Measurements from ENCODE around the gene CNTNAP5. TPM values are rescaled to one million over a fixed set of nuclear protein-coding genes. Genes with fewer than 3 reads are reported as not detected.

CNTNAP5 gene
- total and polyA plus RNA-seq, 4 donors: not detected

DNA sequence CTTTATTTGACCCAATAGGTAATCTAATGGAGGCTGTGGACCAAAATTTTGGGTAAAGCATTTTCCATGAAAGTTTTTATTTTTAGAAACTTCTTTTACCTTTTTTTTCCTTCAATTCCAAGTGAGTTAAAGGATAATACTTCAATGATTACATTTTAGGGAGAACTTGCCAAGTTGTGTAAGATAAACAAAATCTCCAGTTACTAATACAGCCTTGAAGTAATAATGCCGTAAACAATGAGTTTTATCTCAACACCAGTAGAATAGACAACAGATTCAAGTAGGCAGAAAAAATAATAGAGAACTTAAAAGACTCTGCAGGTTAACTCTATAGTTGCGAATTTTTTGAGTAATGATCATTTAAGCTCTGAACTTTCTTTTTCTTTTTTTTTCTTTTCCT is 807.4 kb downstream of the CNTNAP5 start:
- no peaks in the 10 kb centered on the region for H3K9me3 ChIP-seq (ENCODE audit: control insufficient read depth in 4 of 4, low read length in 3 of 4)
- peaks cover 0 to 2% (median under 1%) of the 10 kb centered on the region in 4 donors for H3K27me3 ChIP-seq (ENCODE audit: control insufficient read depth in 4 of 4, insufficient read depth in 4 of 4, low read length in 3 of 4)
- TF ChIP-seq SP1 (IDR thresholded peaks at IDR 0.05) (no peak), JUND (IDR thresholded peaks at IDR 0.05) (no peak), RAD21 (IDR thresholded peaks at IDR 0.05) (no peak)
- TF ChIP-seq, protein P1, sequence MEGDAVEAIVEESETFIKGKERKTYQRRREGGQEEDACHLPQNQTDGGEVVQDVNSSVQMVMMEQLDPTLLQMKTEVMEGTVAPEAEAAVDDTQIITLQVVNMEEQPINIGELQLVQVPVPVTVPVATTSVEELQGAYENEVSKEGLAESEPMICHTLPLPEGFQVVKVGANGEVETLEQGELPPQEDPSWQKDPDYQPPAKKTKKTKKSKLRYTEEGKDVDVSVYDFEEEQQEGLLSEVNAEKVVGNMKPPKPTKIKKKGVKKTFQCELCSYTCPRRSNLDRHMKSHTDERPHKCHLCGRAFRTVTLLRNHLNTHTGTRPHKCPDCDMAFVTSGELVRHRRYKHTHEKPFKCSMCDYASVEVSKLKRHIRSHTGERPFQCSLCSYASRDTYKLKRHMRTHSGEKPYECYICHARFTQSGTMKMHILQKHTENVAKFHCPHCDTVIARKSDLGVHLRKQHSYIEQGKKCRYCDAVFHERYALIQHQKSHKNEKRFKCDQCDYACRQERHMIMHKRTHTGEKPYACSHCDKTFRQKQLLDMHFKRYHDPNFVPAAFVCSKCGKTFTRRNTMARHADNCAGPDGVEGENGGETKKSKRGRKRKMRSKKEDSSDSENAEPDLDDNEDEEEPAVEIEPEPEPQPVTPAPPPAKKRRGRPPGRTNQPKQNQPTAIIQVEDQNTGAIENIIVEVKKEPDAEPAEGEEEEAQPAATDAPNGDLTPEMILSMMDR (IDR thresholded peaks at IDR 0.05; ENCODE audit: low read depth, low read length, missing input control): no peak
- TF ChIP-seq, protein P2, sequence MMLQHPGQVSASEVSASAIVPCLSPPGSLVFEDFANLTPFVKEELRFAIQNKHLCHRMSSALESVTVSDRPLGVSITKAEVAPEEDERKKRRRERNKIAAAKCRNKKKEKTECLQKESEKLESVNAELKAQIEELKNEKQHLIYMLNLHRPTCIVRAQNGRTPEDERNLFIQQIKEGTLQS (IDR thresholded peaks at IDR 0.05): no peak
- TF ChIP-seq, protein P3, sequence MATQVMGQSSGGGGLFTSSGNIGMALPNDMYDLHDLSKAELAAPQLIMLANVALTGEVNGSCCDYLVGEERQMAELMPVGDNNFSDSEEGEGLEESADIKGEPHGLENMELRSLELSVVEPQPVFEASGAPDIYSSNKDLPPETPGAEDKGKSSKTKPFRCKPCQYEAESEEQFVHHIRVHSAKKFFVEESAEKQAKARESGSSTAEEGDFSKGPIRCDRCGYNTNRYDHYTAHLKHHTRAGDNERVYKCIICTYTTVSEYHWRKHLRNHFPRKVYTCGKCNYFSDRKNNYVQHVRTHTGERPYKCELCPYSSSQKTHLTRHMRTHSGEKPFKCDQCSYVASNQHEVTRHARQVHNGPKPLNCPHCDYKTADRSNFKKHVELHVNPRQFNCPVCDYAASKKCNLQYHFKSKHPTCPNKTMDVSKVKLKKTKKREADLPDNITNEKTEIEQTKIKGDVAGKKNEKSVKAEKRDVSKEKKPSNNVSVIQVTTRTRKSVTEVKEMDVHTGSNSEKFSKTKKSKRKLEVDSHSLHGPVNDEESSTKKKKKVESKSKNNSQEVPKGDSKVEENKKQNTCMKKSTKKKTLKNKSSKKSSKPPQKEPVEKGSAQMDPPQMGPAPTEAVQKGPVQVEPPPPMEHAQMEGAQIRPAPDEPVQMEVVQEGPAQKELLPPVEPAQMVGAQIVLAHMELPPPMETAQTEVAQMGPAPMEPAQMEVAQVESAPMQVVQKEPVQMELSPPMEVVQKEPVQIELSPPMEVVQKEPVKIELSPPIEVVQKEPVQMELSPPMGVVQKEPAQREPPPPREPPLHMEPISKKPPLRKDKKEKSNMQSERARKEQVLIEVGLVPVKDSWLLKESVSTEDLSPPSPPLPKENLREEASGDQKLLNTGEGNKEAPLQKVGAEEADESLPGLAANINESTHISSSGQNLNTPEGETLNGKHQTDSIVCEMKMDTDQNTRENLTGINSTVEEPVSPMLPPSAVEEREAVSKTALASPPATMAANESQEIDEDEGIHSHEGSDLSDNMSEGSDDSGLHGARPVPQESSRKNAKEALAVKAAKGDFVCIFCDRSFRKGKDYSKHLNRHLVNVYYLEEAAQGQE (IDR thresholded peaks at IDR 0.05): no peak
- TF ChIP-seq, protein P4, sequence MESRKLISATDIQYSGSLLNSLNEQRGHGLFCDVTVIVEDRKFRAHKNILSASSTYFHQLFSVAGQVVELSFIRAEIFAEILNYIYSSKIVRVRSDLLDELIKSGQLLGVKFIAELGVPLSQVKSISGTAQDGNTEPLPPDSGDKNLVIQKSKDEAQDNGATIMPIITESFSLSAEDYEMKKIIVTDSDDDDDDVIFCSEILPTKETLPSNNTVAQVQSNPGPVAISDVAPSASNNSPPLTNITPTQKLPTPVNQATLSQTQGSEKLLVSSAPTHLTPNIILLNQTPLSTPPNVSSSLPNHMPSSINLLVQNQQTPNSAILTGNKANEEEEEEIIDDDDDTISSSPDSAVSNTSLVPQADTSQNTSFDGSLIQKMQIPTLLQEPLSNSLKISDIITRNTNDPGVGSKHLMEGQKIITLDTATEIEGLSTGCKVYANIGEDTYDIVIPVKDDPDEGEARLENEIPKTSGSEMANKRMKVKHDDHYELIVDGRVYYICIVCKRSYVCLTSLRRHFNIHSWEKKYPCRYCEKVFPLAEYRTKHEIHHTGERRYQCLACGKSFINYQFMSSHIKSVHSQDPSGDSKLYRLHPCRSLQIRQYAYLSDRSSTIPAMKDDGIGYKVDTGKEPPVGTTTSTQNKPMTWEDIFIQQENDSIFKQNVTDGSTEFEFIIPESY (IDR thresholded peaks at IDR 0.05): no peak
- H3K9ac ChIP-seq (ENCODE audit: low read depth in 1 of 2, low read length in 2 of 2): no peak overlapping the region
- no peaks in the 10 kb centered on the region for H3K36me3 ChIP-seq (ENCODE audit: control insufficient read depth in 4 of 4, insufficient read depth in 3 of 4, low read depth in 1 of 4, low read length in 3 of 4)
- no peaks in the 10 kb centered on the region for H3K4me1 ChIP-seq (ENCODE audit: control insufficient read depth in 4 of 4, insufficient read depth in 4 of 4, low read length in 3 of 4)
- no peak overlapping the region for H3K27ac ChIP-seq (ENCODE audit: low read depth in 1 of 2, low read length in 2 of 2)
- WGBS: 77% methylated on average over 2 of the region's 2 CpGs
- H3K4me3 ChIP-seq (ENCODE audit: low read depth in 1 of 3, low read length in 3 of 3): no peak overlapping the region
- no peak for DNase-seq (ENCODE audit: low spot score)

DNA sequence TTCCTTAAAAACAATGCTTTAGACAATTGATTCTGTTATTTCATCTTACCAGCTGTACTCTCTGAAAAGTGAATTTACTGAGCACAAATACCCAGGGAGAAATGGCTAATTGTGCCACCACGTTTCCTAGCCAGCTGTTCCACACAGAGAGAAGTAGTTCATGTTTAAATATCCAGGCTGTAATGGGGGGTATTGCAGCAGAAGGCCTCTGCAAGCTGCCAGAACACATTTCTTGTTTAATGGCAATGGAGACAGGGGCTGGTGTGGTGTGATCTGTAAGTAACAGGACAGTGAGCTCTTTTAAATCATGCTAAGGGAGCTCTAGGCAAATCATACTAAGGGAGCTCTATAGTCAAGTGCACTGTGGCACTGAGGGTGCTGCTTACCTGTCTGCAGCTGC is 809.2 kb downstream of the CNTNAP5 start:
- Histone ChIP-seq H3K27ac (ENCODE audit: low read depth in 1 of 2, low read length in 2 of 2) (no peak overlapping the region), H3K9ac (ENCODE audit: low read depth in 1 of 2, low read length in 2 of 2) (no peak overlapping the region), H3K36me3 (ENCODE audit: control insufficient read depth in 4 of 4, insufficient read depth in 3 of 4, low read depth in 1 of 4, low read length in 3 of 4) (no peaks in the 10 kb centered on the region), H3K27me3 (ENCODE audit: control insufficient read depth in 4 of 4, insufficient read depth in 4 of 4, low read length in 3 of 4) (peaks cover 0 to 2% (median under 1%) of the 10 kb centered on the region in 4 donors), H3K4me3 (ENCODE audit: low read depth in 1 of 3, low read length in 3 of 3) (no peak overlapping the region), H3K4me1 (ENCODE audit: control insufficient read depth in 4 of 4, insufficient read depth in 4 of 4, low read length in 3 of 4) (no peaks in the 10 kb centered on the region), H3K9me3 (ENCODE audit: control insufficient read depth in 4 of 4, low read length in 3 of 4) (no peaks in the 10 kb centered on the region)
- TF ChIP-seq, protein P2 (IDR thresholded peaks at IDR 0.05): no peak
- TF ChIP-seq RAD21 (IDR thresholded peaks at IDR 0.05) (no peak), NR2F2 (IDR thresholded peaks at IDR 0.05) (no peak), YY1 (IDR thresholded peaks at IDR 0.05) (no peak), HNF4A (conservative IDR thresholded peaks at IDR 0.05) (no peak), GABPA (IDR thresholded peaks at IDR 0.05 in 1 of 2, conservative IDR thresholded peaks at IDR 0.05 in 1 of 2) (no peak)
- TF ChIP-seq, protein P1 (IDR thresholded peaks at IDR 0.05; ENCODE audit: low read depth, low read length, missing input control): no peak
- DNase-seq (ENCODE audit: low spot score): no peak
- WGBS: 39% methylated on average over 1 of the region's 1 CpG
